SK-N-MC (cell line): Measurements from ENCODE around the gene PATE3.

Experiments used
- DNase-seq: peaks from one replicate; pipeline ENCODE4 v3.0.0-alpha.2; 2011; ENCODE audit warnings: low read depth, low spot score
- H3K27ac ChIP-seq: fragments of 200-600 bp; sonication (generic); 2 replicates; pipeline ENCODE4 v1.5.1; 2016; ENCODE audit warnings: mixed run types
- H3K36me3 ChIP-seq: fragments of 200-600 bp; sonication (generic); 2 replicates; pipeline ENCODE4 v1.6.1; 2017; ENCODE audit warnings: antibody characterized with exemption, low read length, mixed read lengths; ENCODE audit not compliant: insufficient read depth
- H3K4me3 ChIP-seq: fragments of 200-600 bp; sonication (generic); 2 replicates; pipeline ENCODE4 v1.5.1; 2016
- H3K9ac ChIP-seq: fragments of 200-600 bp; sonication (generic); 2 replicates; pipeline ENCODE4 v1.8.0; 2017; ENCODE audit warnings: mixed run types, mixed read lengths; ENCODE audit not compliant: insufficient read length
- H3K9me3 ChIP-seq: fragments of 200-600 bp; sonication (generic); 2 replicates; pipeline ENCODE4 v1.6.1; 2017; ENCODE audit warnings: low read depth, mild to moderate bottlenecking, antibody characterized with exemption, low read length, moderate library complexity, mixed read lengths
- EZH2 ChIP-seq: fragments of 200-600 bp; sonication (generic); IDR thresholded peaks from one replicate; pipeline ENCODE4 v1.6.1; 2017; ENCODE audit warnings: antibody characterized with exemption
- FOXP2 ChIP-seq: optimal IDR thresholded peaks from 2 replicates; pipeline ENCODE3; 2011; ENCODE audit warnings: mild to moderate bottlenecking, moderate library complexity; ENCODE audit not compliant: insufficient read depth; ENCODE audit errors: extremely low read length, control extremely low read depth
- POLR2AphosphoS5 ChIP-seq: IDR thresholded peaks from 2 replicates; pipeline ENCODE4 v1.6.1; 2012; ENCODE audit warnings: mild to moderate bottlenecking, low read depth, low read length, borderline replicate concordance

The PATE3 gene, protein sequence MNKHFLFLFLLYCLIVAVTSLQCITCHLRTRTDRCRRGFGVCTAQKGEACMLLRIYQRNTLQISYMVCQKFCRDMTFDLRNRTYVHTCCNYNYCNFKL

DNA sequence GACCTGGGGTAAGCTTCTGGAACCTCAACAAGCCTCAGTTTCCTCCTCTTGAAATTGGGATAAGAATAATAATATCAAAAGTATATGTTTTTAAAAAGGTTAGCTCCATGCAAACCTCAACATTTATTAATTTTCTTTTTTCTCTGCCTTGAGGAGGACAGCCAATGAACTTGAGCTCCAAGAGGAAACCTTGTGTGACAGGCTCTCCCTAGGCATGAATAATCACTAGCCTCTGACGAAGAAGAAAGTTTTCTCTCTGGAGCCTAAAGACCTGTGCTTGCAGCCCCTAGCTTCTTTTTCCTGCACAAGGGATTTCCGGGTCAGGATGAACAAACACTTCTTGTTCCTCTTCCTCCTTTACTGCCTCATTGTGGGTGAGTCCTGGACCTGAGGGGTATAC, at the start of gene PATE3:
Gene PATE3, plus strand, starts transcription at position 301 of the 400 bp plus-strand sequence. Its CDS starts 25 bp downstream, at position 326.
- Histone ChIP-seq H3K27ac (no peak within 1 kb of the TSS), H3K9me3 (no peaks in the 10 kb centered on the region), H3K4me3 (no peak within 1 kb of the TSS), H3K36me3 (no peaks in the 10 kb centered on the region), H3K9ac (no peak within 1 kb of the TSS)
- DNase-seq, result no peak
- TF ChIP-seq EZH2 (no peak), POLR2AphosphoS5 (no peak), FOXP2 (no peak)

DNA sequence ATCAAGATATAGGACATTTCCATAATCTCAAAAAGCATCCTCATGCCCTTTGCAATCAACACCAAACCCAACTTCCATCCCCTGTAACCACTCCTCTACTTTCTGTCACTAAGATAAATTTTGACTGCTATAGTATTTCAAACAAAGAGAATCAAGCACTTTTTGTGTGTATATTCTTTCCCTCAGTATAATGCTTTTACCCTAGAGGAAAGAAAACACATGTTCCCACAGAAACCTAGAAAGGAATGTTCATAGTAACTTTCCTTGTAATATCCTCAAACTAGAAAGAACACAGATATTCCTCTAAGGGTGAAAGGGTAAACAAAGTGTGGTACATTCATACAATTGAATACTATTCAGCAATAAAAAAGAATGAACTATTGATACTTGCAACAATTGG, 47.3 kb upstream of the PATE3 start:
- no peak for DNase-seq
- no peaks in the 10 kb centered on the region for H3K36me3 ChIP-seq
- no peak overlapping the region for H3K9ac ChIP-seq
- H3K4me3 ChIP-seq, result no peak overlapping the region
- H3K27ac ChIP-seq, result no peak overlapping the region
- no peaks in the 10 kb centered on the region for H3K9me3 ChIP-seq
- TF ChIP-seq POLR2AphosphoS5 (no peak), EZH2 (no peak), FOXP2 (no peak)

DNA sequence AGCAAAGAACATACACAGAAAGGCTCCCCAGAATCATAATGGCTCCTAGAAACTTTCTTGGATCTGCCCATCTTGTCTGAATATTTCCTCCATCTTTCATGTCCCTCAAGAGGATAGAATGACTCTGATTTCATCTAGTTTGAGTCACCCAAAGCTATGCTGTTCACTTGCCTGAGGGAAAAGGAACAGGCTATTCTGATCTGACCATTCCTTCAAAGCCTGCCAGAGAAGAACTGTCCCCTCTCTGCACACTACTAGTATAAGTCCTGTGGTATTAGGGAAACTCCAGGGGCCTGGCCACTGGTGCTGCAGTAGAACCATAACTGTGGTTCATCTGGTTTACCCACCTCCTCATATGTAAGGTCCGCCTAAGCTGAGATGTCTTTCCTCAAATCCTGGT, 44.2 kb upstream of the PATE3 start:
- no peak overlapping the region for H3K27ac ChIP-seq
- DNase-seq, result no peak
- H3K36me3 ChIP-seq, result no peaks in the 10 kb centered on the region
- no peak overlapping the region for H3K9ac ChIP-seq
- no peak overlapping the region for H3K4me3 ChIP-seq
- TF ChIP-seq EZH2, result no peak
- no peak for TF ChIP-seq FOXP2
- TF ChIP-seq POLR2AphosphoS5, result no peak
- no peaks in the 10 kb centered on the region for H3K9me3 ChIP-seq

DNA sequence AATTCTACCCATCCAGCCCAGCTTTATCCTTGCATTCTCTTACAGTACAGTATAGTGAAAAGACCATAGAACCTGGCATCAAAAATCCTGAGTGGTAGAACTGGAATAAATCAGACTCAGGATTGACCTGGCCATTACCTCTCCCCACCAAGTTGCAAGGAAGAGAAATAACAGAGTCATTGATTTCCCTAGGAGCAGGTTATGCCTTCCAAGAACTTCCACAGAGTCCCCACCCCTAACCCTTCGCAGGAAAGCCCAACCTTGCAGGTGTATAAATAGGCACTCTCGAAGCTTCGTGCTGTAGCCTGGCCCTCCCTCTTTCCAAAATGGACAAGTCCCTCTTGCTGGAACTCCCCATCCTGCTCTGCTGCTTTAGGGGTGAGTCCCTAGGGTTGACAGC, 41.9 kb upstream of the PATE3 start, which contains the start of gene PATE1:
Gene PATE1, plus strand, starts transcription at position 301 of the 400 bp plus-strand sequence. Its CDS starts 26 bp downstream, at position 327.
- Histone ChIP-seq H3K4me3 (no peak within 1 kb of the TSS), H3K27ac (no peak within 1 kb of the TSS), H3K9ac (no peak within 1 kb of the TSS), H3K36me3 (no peaks in the 10 kb centered on the region), H3K9me3 (no peaks in the 10 kb centered on the region)
- TF ChIP-seq EZH2, result no peak
- no peak for TF ChIP-seq FOXP2
- no peak for TF ChIP-seq POLR2AphosphoS5
- DNase-seq, result no peak

DNA sequence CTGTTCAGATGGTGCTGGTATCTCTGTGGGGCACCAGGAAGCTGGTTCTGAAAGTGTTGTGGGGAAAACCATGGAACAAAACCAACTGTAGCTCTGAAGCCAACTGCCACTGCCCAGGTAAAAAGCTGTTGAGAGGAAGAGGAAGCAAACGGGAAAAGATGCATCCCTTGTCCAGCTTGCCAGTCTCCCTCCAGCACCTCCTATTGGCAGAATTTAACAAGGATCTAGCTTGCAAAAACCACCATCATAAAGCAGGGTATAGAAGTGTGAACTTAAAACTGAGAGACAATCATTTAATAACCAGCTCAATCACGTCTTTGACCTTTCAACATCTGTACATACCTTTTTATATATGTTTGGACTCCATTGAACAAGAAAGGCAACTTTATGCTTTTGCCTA, 37.3 kb upstream of the PATE3 start:
- no peak overlapping the region for H3K27ac ChIP-seq
- no peak overlapping the region for H3K9ac ChIP-seq
- no peak for DNase-seq
- H3K4me3 ChIP-seq, result no peak overlapping the region
- no peaks in the 10 kb centered on the region for H3K9me3 ChIP-seq
- no peaks in the 10 kb centered on the region for H3K36me3 ChIP-seq
- TF ChIP-seq EZH2, result no peak

DNA sequence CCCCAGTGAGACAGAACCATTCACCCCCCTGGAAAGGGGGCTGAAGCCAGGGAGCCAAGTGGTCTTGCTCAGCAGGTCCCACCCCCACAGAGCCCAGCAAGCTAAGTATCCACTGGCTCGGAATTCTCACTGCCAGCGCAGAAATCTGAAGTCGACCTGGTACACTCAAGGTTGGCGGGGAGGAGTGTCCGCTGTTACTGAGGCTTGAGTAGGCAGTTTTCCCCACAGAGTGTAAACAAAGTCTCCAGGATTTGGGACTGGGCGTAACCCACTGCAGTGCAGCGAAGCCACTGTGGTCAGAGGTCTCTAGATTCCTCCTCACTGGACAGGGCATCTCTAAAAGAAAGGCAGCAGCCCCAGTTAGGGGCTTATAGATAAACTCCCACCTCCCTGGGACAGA, 31.9 kb upstream of the PATE3 start:
- Histone ChIP-seq H3K9ac (no peak overlapping the region), H3K27ac (no peak overlapping the region), H3K4me3 (no peak overlapping the region), H3K9me3 (no peaks in the 10 kb centered on the region), H3K36me3 (no peaks in the 10 kb centered on the region)
- TF ChIP-seq POLR2AphosphoS5 (no peak), FOXP2 (no peak), EZH2 (no peak)
- DNase-seq, result no peak

DNA sequence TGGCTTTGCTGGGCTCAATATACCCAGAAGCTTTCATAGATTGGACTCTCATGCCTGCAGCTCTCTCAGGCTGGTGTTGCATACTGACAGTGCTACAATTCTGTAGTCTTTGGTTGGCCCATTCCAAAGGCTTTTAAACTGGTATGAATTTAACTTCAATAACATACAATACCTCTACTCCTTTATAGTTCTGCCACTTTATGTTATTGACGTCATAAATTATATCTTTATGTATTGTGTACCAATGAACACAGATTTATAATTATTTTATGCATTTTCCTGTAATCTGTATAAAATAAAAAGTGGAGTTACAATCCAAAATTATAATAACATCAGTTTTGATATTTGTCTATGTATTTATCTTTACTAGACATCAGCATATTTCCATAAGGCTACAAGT, 25.5 kb upstream of the PATE3 start:
- no peaks in the 10 kb centered on the region for H3K36me3 ChIP-seq
- H3K9me3 ChIP-seq, result no peaks in the 10 kb centered on the region
- no peak overlapping the region for H3K9ac ChIP-seq
- DNase-seq, result no peak
- H3K4me3 ChIP-seq, result no peak overlapping the region
- no peak overlapping the region for H3K27ac ChIP-seq
- TF ChIP-seq FOXP2 (no peak), EZH2 (no peak), POLR2AphosphoS5 (no peak)

DNA sequence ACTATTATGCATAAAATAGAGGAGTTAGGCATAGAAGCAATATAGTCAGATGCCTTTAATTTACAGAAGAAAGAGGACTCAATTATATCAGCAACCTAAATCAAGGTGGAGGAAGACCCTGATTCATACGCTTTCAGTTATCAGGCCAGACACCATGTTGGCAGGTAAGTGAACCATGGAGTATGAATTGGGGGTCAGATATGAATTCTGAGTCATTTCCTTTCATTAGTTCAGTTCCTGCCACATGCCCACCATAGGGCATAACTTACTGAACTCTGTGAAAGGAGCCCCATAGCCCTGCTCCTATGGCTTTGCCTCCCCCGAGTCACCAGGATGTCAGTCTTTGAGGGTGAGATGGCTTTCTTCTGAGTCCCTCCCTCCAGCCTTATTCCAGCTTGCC, 24.4 kb upstream of the PATE3 start:
- no peaks in the 10 kb centered on the region for H3K9me3 ChIP-seq
- H3K4me3 ChIP-seq, result no peak overlapping the region
- H3K27ac ChIP-seq, result no peak overlapping the region
- no peak overlapping the region for H3K9ac ChIP-seq
- no peaks in the 10 kb centered on the region for H3K36me3 ChIP-seq
- no peak for DNase-seq
- TF ChIP-seq POLR2AphosphoS5, result no peak
- TF ChIP-seq EZH2, result no peak
- no peak for TF ChIP-seq FOXP2

DNA sequence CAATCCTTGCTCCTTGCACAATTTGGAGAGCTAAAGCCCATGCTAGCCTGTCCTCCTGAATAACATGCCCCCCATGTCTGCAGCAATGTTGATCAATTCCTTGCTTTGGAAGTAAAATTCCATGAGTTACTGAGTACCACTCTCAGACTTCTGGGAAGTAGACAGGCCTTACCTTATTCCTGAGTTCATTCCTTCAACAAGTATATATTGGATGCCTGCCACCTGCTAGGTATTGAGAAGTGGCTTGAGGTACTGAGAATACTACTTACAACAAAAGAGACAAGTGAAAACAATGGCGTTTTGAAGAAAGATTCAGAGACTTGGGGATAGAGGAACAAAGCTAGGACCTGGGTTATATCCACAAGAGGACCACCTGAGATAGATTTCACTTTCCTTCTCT, 21.7 kb upstream of the PATE3 start:
- no peak for DNase-seq
- no peaks in the 10 kb centered on the region for H3K36me3 ChIP-seq
- TF ChIP-seq FOXP2 (no peak), EZH2 (no peak), POLR2AphosphoS5 (no peak)
- no peaks in the 10 kb centered on the region for H3K9me3 ChIP-seq
- H3K9ac ChIP-seq, result no peak overlapping the region
- no peak overlapping the region for H3K4me3 ChIP-seq
- H3K27ac ChIP-seq, result no peak overlapping the region
